Measurements from ENCODE around the gene TWIST2.
A peak's percentile ranks its signal among the peaks of the same experiment; 100 is the strongest.

The TWIST2 gene

DNA sequence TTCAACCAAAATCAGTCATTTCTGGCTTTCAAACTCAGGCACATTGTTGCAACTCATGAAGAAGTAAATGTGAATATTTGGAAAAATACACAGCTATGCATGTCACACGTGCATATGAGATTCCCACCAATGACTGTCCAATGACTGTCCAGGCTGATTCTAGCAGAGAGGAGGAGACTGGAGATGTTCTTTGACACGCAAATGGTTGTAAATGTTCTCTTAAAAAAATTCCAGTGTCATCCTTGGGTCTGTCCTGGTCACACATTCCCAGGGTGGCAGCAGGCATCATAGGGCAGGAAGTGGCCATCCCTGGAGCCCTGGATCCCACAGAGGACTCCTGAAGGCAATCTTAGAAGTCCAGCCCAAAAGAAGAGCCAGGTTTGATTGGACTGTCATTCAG is 40.9 kb downstream of the TWIST2 start:
- DNase-seq = no peak

DNA sequence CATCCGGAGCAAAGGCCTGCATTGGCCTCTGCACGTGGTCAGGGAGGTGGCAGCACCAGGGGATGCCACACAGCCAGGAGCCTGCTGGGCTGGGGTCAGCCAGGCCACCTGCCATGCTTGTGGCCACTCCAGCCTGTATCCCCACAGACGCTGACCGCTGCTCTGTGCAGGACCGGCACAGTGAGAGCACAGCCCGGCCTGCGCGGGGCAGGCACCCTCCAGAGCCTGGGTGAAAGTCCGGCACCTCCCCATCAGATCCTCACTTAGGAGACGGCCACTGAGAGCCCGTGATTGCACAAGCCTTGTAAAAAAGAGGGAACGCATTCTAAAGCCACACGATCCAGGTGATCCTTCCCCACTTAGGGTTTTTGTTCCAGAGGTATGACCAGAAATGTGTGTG is 42.2 kb downstream of the TWIST2 start:
- no peak for DNase-seq

DNA sequence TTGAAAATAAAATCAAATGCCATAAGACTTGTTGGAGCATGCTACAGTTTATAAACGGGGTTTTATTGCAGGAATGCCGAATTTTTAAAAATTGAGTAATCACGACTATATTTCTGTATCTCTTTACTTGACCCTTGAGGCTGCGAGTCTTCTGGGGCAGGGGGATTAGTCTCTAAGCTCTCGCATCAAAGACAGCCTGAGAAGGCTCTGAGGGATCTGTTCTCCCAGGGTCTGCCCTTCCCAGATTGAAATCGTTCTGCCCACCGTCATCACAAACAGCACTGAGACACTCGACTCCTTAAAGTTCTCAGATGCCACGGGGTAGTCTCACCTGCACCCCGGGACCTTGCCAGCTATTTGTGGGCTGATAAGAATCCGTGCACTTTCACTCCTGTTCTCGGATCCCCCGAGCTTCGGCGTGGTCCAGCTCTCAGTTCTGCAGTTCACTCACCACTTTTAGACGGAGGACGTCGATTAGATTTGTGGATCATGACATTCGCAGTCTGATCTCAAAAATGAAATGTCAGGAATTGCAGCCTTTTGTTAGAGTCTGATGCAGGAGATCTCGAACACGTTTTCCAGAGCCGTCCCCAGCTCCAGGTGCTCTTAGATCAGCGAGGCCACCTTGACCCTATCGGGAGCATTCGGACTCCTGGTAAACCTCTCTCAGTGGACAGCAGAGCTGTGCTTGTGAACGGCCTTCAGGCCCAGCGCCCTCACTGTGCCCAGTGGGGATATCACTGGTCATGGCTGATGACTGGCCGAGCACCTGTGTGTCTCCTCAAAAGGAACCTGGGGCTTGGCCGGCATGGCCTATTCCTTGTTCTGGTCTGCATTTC is 43.0 kb downstream of the TWIST2 start:
- DNase-seq = no peak

- no peak for DNase-seq
These were observed 43.7 kb downstream of the TWIST2 start for GRCh38 chr2:238891457-238892203.

DNA sequence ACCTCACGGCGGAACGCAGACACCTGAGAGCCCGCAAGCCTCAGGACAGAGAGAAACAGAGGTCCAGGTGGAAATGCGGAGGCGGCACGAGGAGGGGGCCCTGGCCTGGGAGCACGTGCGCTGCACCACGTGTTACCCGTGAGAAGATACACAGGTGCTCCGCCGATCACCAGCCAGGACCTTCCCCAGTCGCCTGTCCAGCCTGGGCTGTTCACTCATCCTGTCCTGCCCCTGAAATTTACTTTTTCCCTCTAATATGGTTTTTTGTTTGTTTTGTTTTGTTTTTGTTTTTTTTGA is 44.3 kb downstream of the TWIST2 start:
- no peak for DNase-seq

- DNase-seq = no peak
These were observed 44.9 kb downstream of the TWIST2 start for GRCh38 chr2:238892796-238893195.

- DNase-seq = no peak
These were observed 45.6 kb downstream of the TWIST2 start for GRCh38 chr2:238893349-238894000.

GRCh38 chr2:238894226-238894949 is 46.5 kb downstream of the TWIST2 start:
- no peak for DNase-seq

- DNase-seq = no peak
These were observed 47.0 kb downstream of the TWIST2 start for GRCh38 chr2:238894950-238895298.

DNA sequence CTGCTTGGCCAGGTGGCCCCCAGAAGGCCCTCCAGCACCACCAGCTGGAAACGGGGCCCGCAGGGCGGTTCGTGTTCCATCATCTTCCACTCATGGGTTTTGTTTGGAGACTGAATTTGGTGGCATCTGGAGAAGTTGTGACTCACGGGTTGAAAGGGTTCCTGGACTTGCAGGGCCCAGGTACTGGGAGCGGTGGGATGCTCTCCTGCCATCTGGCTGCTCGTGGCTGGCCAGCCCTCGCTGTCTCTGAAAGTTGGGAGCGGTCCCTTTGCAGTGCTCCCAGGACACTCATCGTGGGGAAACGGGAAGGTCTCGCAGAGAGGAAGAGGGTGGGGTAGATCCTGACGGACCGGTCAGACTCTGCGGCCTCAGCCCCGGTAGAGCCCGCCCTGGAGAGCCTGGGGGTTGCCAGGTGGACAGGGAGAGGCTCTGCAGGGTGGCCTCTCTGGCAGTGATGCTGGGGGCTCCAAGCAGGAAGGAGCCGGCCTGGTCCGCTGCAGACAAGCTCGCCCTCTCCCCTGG is 47.5 kb downstream of the TWIST2 start:
- DNase-seq = no peak

DNA sequence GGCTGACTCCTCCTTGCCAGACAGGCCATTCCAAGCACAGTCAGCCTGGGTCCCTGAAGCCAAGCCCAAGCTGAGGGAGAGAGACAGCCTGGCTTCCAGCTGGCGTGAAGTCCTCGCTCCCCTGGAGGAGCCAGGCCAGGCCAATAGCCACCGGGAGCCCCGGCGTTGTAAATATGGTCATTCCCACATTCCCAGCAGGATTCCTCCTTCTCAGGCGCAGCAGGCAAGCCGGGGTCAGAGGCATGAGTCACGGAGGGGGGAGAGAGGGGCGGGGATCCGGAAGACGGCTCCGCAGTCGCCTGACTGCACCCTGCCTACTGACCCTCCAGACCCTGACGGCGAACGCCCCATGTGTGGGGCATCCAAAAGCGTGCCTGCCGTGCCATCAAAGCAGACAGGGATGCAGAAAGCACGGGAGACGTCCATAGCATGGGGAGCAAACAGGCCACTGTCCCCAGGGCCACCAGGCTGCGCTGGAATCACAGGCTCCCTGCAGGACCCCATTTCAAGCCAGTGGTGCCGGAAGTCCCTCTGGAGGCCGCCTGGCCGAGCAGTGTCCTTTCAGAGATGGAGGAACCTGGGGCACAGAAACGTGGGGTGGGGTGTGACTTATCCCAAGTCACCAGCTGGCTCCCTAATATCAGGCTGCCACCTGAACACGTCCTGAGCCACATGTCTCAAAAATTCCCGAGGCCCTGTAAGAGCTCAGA is 48.2 kb downstream of the TWIST2 start:
- DNase-seq = peak in 3 of 56 donors; percentile 5 to 20 (median 11)

DNA sequence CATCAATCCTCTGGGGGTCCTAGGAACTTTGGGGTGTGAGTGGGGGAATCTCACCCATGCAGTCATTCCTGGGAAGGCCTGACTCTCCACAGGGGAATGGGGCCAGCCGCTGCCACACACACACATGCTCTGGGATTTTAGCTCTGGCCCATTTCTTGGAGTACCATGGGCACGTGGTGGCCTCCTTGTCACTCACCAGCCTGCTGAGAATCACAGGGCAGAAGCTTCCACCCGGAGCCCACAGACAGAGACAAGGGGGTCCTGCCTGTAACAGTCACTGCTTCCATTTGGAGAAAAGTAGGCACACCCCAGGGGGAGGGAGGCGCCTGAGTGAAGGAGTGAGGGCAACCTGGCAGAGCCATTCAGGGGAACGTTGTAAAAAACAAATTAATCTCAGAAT is 48.8 kb downstream of the TWIST2 start:
- no peak for DNase-seq

DNA sequence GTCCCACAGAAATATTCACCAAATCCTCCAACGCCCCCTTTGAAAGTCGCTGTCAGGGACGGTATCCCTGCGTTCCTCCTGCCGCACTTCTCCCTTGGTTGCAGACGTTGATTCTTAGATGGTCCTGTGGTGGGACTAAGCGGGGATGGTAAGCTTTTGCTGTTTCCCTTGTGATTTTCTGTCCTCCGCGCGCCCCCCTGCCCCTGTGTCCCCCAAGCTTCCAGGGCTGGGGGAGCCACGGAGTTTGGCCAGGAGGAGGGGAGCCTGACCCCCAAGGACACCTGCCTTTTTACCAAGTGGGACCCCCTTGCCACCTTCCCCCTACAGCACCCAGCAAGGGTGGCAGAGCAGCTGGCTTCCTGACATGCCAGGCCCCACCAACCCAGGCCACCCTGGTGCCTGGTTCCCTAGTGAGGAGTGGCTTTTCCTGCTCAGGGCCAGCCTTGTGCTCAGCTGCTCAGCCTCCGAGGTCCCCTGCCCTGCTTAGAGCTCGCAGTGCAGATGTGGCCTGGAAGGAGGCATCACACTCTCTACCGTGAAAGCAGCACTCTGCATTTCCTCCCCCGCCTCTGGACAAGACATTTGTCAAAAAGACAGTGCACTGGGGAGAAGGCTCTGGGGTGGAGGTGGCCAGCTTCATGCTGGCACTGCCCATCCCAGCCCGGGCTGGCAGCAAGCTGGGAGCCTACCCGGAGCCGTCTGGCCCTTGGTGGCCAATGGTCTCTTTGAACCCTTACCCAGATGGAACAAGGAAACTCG is 49.4 kb downstream of the TWIST2 start:
- no peak for DNase-seq

DNA sequence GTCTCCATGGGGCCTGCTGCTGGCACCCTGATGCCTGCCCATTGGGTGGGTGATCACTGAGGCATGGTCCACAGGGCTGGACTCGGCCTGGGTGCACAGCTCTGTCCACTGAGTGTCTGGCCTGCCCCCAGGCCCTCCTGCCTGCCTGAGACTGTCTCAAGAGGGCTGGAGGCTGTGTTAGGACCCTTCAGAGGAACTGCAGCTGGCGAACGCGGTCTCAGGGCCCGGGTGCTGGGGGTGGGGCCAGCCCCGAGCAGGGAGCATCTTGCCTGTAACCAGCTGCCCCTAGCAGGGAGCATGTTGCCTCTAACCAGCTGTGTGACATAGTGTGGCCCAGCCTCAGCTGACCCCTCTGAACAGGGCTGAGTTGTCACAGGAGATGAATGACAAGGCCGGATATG is 50.0 kb downstream of the TWIST2 start:
- no peak for DNase-seq

DNA sequence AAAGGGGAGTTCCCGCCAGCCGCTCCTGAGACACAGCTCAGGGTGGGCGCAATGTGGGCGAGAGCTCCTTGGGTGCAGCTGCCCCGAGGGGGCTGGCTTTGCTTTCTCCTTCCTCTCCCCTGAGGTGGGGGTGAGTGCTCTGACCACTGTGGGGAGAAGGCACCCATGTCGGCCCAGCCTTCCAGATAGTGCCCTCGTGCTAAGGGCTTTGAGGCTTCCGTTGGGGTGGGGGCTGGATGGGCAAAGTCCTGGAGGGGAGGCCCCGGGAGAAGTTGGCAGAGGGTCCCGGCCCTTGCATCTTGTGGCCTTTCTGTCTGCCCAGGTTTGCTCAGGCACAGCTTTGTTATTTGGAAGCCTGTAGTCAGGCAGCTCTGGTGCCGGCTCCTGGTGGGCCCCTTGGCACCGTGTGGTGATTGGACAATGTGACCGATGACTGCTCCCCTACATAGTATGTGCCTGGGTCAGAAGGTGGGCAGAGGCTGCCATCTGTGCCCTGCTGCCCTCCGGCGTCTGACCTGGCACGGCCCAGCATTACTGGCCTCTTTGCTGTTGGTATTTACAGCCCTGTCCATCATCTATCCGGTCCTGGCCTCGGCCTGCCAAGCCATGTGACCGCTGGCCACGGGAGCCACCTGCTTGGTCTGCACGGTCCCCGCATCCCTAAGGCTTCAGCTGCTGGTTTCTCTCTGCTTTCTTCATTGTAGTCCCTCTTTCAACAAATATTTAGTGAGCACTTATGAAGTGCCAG is 50.8 kb downstream of the TWIST2 start:
- no peak for DNase-seq

- DNase-seq = no peak
These were observed 51.5 kb downstream of the TWIST2 start for GRCh38 chr2:238899386-238899785.

GRCh38 chr2:238900511-238900910 is 52.6 kb downstream of the TWIST2 start:
- DNase-seq = no peak

DNA sequence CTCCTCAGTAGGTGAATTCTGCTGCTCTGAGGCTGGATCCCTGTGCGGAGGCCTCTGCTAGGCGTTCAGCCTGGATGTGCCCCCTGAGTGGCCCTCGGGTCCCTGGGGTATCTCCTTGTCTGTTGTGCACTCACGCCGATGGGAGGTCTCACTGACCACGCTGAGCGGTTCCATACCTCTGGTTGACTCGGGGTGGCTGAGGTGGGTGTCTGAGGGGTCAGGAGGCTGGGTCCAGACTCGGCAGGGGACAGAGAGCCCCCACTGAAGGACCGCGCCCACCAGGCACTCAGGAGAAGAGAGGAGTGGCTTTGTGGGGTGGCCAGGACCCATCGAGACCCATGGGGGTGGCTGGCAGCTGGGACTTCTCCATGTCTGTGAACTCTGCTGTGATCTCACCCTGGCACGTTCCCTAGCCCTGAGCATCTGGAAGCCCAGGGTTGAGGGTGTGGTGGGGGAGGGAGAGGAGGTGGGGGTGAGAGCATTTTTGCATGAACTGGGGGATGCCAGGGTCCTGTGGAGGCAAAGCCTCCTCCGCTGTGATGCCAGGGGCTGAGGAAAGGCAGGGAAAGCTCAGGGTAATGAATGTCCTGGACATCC is 53.7 kb downstream of the TWIST2 start:
- DNase-seq = no peak

GRCh38 chr2:238902285-238902684 is 54.4 kb downstream of the TWIST2 start:
- DNase-seq = no peak

Data from nucleus accumbens (tissue), 56 donors.